ENCODE results near the gene TNN. TPM values are rescaled to one million over a fixed set of nuclear protein-coding genes. Genes with fewer than 3 reads are reported as not detected.

The TNN gene
- total and polyA plus RNA-seq, 10 of the 15 experiments (the other 5 are each of a cell fraction or from before 2014, with no cell fraction given) = 0.05 to 0.17 (median 0.11) TPM

GRCh38 chr1:175155473-175155856, 87.8 kb downstream of the TNN start (continued):
- TF ChIP-seq CREM (IDR thresholded peaks at IDR 0.05; ENCODE audit: low read depth) (no peak), TARDBP (IDR thresholded peaks at IDR 0.05; ENCODE audit: borderline replicate concordance) (no peak), E4F1 (IDR thresholded peaks at IDR 0.05; ENCODE audit: borderline replicate concordance, partially characterized antibody) (no peak), GABPA (IDR thresholded peaks at IDR 0.05; ENCODE audit: low read depth) (no peak)

- H3K4me3 ChIP-seq = no peak overlapping the region
- 48% methylated on average over 5 of the region's 5 CpGs for WGBS (ENCODE audit: insufficient coverage, insufficient replicate concordance, low lambda C conversion rate, missing lambda C conversion rate)
- peaks cover 7% of the 10 kb centered on the region; the same call in 1 of the 2 replicates for H3K4me1 ChIP-seq (ENCODE audit: control insufficient read depth, insufficient read depth, low read length)
- CTCF ChIA-PET = interaction anchor here (0.7 to 12.8 kb wide), 36 partner anchors 9 to 279 kb away, joined by 3 to 477 read pairs (median 8); partner anchors contain the start of gene KIAA0040
- H3K4me2 ChIP-seq (ENCODE audit: control insufficient read depth, insufficient read depth) = no peak overlapping the region
- POLR2A ChIA-PET = interaction anchor here (1.0 to 3.2 kb wide), 5 partner anchors 10 to 165 kb away, joined by 3 to 10 read pairs (median 3); no protein-coding TSS in a partner anchor
- peaks cover 0 to 3% of the 10 kb centered on the region in 2 experiments; a peak in 1 of 4 replicates for H3K27me3 ChIP-seq (replicated peaks in 1 of 2; ENCODE audit: control insufficient read depth in 2 of 2, insufficient read depth in 2 of 2, low read length in 1 of 2)
- no peak overlapping the region for H3K9ac ChIP-seq (ENCODE audit: control insufficient read depth, insufficient read depth, low read length)
- H4K20me1 ChIP-seq (ENCODE audit: control insufficient read depth, insufficient read depth) = no peaks in the 10 kb centered on the region
- no peak overlapping the region for H3K27ac ChIP-seq (ENCODE audit: control insufficient read depth, insufficient read depth)
- SMC1A ChIA-PET (ENCODE audit: uncharacterized antibody, unreplicated experiment) = interaction anchor here (0.6 to 4.1 kb wide), 36 partner anchors 9 to 981 kb away, joined by 3 to 268 read pairs (median 6); no protein-coding TSS in a partner anchor
- no peak for DNase-seq (ENCODE audit: low read depth, low spot score)
- H3K79me2 ChIP-seq (ENCODE audit: control insufficient read depth, insufficient read depth, low read length) = no peaks in the 10 kb centered on the region
- FAIRE-seq = no peak
- intact Hi-C loops (cut with micrococcal nuclease; ENCODE audit: unreplicated experiment) = loop anchor here (1.0 to 10.0 kb wide), 3 partner anchors 163 to 919 kb away; partner anchors contain the start of gene TNR
- H2AFZ ChIP-seq (ENCODE audit: control insufficient read depth, low read depth, low read length) = no peak overlapping the region
- in situ Hi-C loops (cut with MboI) = loop anchor here (5.0 to 10.0 kb wide), 3 partner anchors 166 to 919 kb away; no protein-coding TSS in a partner anchor
- H3K9me3 ChIP-seq (replicated peaks; ENCODE audit: control insufficient read depth, insufficient read depth, low read length) = no peaks in the 10 kb centered on the region
- RAD21 ChIA-PET (ENCODE audit: unreplicated experiment) = interaction anchor here (0.9 to 5.5 kb wide), 26 partner anchors 10 to 593 kb away, joined by 3 to 193 read pairs (median 6); partner anchors contain the start of gene KIAA0040
- peaks cover 5 to 9% of the 10 kb centered on the region in 2 experiments; a peak in 3 of 4 replicates for H3K36me3 ChIP-seq (ENCODE audit: control insufficient read depth in 2 of 2, insufficient read depth in 2 of 2, low read length in 1 of 2)
- no TSS peak for BruUV-seq (replicated peaks)
- ATAC-seq = no peak
- TF ChIP-seq SREBF2 (IDR thresholded peaks at IDR 0.05; ENCODE audit: low read length) = no peak
- no peak for TF ChIP-seq NR2C1 (IDR thresholded peaks at IDR 0.05)
- no peak for TF ChIP-seq NFXL1 (IDR thresholded peaks at IDR 0.05; ENCODE audit: borderline replicate concordance)
- TF ChIP-seq PML (IDR thresholded peaks at IDR 0.05; ENCODE audit: low read length) = no peak
- no peak for TF ChIP-seq IKZF1 (conservative IDR thresholded peaks at IDR 0.05)
- TF ChIP-seq MTA3 (IDR thresholded peaks at IDR 0.05; ENCODE audit: borderline replicate concordance, low read length) = no peak
- TF ChIP-seq ASH2L (IDR thresholded peaks at IDR 0.05; ENCODE audit: borderline replicate concordance, low read depth) = no peak
- no peak for TF ChIP-seq POLR2A (IDR thresholded peaks at IDR 0.05; ENCODE audit: low read depth, low read length)
- TF ChIP-seq ZNF687 (IDR thresholded peaks at IDR 0.05) = no peak
- TF ChIP-seq BRCA1 (IDR thresholded peaks at IDR 0.05; ENCODE audit: low read depth, low read length) = no peak
- TF ChIP-seq CBX5 (IDR thresholded peaks at IDR 0.05; ENCODE audit: low read depth) = no peak
- no peak for TF ChIP-seq CEBPB (IDR thresholded peaks at IDR 0.05; ENCODE audit: borderline replicate concordance in 1 of 2, low read depth in 2 of 2, low read length in 2 of 2)
- no peak for TF ChIP-seq NR2C2 (IDR thresholded peaks at IDR 0.05; ENCODE audit: borderline replicate concordance, control insufficient read depth, insufficient read length, low read depth)
- no peak for TF ChIP-seq ATF7 (IDR thresholded peaks at IDR 0.05; ENCODE audit: low read depth)
Observed at GRCh38 chr1:175155936-175156335, 88.3 kb downstream of the TNN start.

Data from GM12878 (cell line).